NCI-H748 (cell line): ENCODE data around the gene F8A1.
"Not testable (repeated sequence)": the region's sequence is repeated elsewhere in the genome, so short reads cannot be mapped to it uniquely, and the experiment has no call there.

ENCODE experiments used
- DNase-seq: peaks from one replicate; lab custom pipeline; 2025; ENCODE audit not compliant: unreplicated experiment; lab: John Stamatoyannopoulos, UW

F8A1 gene

GRCh38 chrX:154886069-154886788, at the start of gene F8A1:
Gene F8A1, plus strand, starts transcription at chrX:154886355. Its CDS starts 20 bp downstream, at chrX:154886375.
- not testable (repeated sequence) for DNase-seq

DNA sequence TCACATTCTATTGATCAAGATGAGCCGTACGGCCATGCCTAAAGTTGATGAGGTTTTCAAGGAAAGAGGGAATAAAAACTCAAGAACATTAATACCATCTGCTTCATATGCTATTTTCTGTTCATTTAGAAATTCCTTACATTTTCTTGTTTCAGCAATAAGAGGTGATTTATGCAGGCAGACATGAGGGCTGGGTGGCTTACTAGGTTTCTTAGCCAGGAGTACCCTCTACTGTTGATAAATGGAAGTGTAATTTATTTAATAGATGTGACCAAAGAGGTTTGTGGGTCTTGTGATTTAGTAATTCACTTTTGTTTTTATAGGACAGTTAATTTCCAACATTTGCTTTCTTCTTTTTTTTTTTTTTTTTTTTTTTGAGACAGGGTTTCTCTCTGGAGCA, 45.3 kb upstream of the F8A1 start:
- peak; percentile 58 for DNase-seq

GRCh38 chrX:154850957-154851611, 35.1 kb upstream of the F8A1 start:
- no peak for DNase-seq

DNA sequence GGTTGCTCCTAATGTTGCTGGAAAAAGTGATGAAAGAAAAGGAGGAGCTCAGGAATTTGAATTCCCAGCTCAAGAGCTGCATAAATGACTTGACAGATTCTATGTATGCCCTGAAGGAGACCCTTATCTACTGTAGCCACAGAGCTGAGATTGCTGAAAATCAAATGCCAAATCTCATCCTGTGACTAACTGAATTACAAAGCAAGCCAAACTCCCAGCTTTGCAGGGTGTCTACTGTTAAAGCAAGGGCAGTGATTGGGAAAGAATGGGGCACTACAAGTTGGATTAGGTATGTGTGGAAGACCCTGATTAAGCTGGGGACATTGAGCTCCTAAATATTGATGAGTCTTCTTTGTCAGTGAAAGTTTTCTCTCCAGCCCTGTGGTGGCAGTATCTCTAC, 30.9 kb upstream of the F8A1 start:
- DNase-seq = no peak

GRCh38 chrX:154868522-154868921, 17.6 kb upstream of the F8A1 start:
- DNase-seq = not testable (repeated sequence)

DNA sequence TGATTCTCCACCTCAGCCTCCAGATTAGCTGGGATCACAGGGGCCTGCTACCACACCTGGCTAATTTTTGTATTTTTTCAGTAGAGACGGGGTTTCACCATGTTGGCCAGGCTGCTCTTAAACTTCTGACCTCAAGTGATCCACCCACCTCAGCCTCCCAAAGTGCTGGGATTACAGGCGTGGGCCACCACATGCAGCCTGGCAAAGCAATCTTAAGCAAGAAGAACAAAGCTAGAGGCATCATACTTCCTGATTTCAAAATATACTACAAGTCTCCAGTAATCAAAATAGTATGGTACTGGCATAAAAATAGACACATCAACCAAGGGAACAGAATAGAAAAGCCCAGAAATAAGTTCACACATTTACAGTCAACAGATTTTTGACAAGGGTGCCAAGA, 12.8 kb upstream of the F8A1 start:
- no peak for DNase-seq

GRCh38 chrX:154884069-154884468, 2.1 kb upstream of the F8A1 start:
- DNase-seq = not testable (repeated sequence)

GRCh38 chrX:154885057-154885456, 1.1 kb upstream of the F8A1 start:
- DNase-seq = not testable (repeated sequence)

- not testable (repeated sequence) for DNase-seq
Observed at GRCh38 chrX:154885549-154885948, 606 bp upstream of the F8A1 start.

DNA sequence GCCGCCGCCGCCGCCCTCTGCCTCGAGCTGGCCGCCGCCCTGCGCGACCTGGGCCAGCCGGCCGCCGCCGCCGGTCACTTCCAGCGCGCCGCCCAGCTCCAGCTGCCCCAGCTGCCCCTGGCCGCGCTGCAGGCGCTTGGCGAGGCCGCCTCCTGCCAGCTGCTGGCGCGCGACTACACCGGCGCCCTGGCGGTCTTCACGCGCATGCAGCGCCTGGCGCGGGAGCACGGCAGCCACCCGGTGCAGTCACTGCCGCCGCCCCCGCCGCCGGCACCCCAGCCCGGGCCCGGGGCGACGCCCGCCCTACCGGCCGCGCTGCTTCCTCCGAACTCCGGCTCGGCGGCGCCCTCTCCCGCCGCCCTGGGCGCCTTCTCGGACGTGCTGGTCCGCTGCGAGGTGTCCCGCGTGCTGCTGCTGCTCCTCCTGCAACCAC, 650 bp downstream of the F8A1 start:
- DNase-seq = not testable (repeated sequence)

DNA sequence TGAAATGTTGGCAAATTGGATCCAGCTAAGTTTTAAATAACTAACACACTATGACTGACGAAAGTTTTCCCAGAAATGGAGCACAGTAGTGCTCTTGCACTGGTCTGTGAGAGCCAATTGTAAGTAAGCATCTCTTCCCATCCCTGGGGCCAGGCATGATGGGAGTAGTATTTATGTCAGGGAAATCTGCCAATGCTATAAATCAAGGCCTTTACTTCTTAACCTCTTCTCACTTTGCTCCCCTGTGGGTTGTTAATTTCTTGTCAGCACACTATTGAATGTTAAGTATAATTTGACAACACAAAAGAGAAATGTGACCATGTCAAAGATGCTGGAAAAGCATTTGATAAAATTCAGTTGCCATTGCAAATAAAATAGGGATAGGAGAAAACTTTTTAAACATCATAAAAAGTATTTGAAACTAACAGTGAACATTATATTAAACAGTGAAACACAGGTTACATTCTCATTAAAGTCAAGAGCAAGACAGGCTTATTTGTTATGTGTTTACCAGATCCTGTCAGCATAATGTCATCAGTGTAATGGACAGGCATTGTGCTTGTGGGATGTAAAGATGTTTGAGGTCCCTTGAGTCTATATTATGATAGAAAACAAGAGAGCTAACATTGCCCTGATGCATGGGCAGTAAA, 5.0 kb downstream of the F8A1 start:
- peak; percentile 12 for DNase-seq

GRCh38 chrX:154892296-154892695, 6.1 kb downstream of the F8A1 start:
- DNase-seq = no peak

DNA sequence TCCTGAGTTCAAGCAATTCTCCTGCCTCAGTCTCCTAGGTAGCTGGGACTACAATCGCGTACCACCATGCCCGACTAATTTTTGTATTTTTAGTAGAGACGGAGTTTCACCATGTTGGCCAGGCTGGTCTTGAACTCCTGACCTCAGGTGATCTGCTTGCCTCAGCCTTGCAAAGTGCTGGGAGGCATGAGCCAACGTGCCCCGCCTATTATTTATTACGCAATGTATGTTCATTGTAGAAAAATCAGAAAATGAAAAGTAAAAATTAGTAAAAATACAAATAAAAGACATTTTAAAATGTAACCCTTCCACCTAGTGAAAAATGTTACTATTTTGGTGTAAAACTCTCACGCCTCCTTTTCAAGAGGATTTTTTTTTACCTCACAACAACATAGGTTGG, 14.2 kb downstream of the F8A1 start:
- DNase-seq = no peak

GRCh38 chrX:154902408-154902807, 16.3 kb downstream of the F8A1 start:
- DNase-seq = no peak

DNA sequence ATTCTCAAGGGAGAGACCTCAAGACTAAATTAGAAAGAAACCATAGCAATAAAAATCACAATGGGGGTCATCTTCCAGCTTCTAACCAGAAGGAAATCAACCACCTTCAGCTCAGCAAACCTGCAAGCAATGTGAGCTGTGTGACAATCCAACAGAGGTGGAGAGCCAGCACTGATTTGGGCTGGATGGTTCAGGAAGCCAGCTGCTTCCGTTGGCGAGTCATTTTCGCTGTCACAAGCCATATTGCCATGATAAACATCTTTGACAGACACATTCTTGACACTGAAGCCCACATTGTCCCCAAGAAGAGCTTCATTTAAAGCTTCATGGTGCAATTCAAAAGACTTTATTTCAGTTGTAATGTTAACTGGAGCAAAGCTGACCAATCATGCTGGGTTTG, 22.7 kb downstream of the F8A1 start:
- DNase-seq = no peak

DNA sequence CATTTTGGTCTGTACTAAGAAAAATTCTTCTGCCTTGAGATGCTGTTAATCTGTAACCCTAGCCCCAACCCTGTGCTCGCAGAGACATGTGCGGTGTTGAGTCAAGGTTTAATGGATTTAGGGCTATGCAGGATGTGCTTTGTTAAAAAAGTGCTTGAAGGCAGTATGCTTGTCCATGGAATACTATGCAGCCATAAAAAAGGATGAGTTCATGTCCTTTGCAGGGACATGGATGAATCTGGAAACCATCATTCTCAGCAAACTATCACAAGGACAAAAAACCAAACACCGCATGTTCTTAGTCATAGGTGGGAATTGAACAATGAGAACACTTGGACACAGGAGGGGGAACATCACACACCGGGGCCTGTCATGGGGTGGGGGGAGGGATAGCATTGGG, 23.9 kb downstream of the F8A1 start:
- not testable (repeated sequence) for DNase-seq

- not testable (repeated sequence) for DNase-seq
Observed at GRCh38 chrX:154910528-154910927, 24.4 kb downstream of the F8A1 start.

DNA sequence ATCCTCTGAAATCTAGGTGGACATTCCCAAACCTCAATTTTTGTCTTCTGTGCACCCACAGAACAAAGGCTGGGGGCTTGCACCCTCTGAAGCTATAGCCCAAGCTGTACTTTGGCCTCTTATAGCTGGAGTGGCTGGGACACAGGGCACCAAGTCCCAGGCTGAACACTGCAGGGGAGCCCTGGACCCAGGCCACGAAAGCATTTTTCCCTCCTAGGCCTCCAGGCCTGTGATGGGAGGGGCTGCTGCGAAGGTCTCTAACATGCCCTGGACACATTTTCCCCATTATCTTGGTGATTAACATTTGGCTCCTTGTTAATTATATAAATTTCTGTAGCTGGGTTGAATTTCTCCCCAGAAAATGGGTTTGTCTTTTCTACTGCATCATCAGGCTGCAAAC, 27.9 kb downstream of the F8A1 start:
- DNase-seq = no peak

DNA sequence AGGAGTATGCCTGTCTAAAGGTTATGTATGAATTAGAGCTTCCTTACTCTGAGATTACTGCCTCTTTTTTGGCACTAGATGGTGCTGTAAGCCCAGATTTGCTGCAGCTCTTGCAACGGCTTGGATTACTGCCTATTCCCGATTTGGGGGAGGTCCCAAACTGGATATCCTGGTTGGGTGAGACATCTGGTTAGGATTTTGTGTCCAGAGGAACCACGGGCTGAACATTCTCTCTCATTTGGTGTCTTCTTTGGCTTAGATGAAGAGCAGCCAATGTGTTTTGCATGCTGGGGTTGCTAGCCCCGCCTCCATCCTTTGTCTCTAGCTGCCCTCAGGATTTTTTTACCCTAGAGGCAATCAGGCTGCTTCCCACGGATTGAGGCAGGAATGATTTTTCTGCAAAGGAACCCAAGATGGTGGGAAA, 31.9 kb downstream of the F8A1 start:
- peak; percentile 79 for DNase-seq

GRCh38 chrX:154924771-154925170, 38.6 kb downstream of the F8A1 start:
- not testable (repeated sequence) for DNase-seq
